ENCODE results near the gene FRYL.

DNA sequence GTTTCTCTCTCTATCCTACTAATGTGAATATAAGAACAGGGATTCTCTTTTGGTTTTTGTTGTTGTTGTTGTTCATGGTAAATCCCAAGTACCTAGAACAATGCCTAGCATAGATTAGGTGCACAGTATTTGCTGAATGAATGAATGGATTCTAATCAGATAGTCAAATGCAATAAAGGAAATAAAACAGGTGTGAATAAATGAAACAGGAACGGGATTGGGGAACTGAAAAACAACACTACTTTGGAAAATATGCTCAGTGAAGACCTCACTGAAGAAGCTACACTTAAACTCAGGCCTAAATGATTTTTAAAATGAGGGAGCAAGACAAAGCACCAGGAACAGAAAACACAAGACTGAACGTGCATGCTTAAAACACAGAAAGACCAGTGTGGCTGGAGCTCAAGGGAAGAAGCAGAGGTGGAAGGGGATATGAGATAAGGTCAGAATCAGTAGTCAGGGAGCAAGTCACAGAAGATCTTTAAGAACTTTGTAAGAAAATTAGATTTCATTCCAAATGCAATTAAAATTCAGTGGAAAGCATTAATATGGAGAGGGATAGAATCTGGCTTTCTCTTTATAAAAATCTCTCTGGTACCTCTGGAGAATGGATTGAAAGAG, 145.3 kb downstream of the FRYL start:
- TF ChIP-seq, protein P1, sequence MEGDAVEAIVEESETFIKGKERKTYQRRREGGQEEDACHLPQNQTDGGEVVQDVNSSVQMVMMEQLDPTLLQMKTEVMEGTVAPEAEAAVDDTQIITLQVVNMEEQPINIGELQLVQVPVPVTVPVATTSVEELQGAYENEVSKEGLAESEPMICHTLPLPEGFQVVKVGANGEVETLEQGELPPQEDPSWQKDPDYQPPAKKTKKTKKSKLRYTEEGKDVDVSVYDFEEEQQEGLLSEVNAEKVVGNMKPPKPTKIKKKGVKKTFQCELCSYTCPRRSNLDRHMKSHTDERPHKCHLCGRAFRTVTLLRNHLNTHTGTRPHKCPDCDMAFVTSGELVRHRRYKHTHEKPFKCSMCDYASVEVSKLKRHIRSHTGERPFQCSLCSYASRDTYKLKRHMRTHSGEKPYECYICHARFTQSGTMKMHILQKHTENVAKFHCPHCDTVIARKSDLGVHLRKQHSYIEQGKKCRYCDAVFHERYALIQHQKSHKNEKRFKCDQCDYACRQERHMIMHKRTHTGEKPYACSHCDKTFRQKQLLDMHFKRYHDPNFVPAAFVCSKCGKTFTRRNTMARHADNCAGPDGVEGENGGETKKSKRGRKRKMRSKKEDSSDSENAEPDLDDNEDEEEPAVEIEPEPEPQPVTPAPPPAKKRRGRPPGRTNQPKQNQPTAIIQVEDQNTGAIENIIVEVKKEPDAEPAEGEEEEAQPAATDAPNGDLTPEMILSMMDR (conservative IDR thresholded peaks at IDR 0.05 in 1 of 2, IDR thresholded peaks at IDR 0.05 in 1 of 2; ENCODE audit: low read depth in 1 of 2, low read length in 2 of 2): no peak
- no peak for TF ChIP-seq EZH2 (IDR thresholded peaks at IDR 0.05; ENCODE audit: low read length, missing control alignments)

Measured in fibroblast of lung (primary cell).